ENCODE measurements around the gene C14orf119.

The C14orf119 gene

DNA sequence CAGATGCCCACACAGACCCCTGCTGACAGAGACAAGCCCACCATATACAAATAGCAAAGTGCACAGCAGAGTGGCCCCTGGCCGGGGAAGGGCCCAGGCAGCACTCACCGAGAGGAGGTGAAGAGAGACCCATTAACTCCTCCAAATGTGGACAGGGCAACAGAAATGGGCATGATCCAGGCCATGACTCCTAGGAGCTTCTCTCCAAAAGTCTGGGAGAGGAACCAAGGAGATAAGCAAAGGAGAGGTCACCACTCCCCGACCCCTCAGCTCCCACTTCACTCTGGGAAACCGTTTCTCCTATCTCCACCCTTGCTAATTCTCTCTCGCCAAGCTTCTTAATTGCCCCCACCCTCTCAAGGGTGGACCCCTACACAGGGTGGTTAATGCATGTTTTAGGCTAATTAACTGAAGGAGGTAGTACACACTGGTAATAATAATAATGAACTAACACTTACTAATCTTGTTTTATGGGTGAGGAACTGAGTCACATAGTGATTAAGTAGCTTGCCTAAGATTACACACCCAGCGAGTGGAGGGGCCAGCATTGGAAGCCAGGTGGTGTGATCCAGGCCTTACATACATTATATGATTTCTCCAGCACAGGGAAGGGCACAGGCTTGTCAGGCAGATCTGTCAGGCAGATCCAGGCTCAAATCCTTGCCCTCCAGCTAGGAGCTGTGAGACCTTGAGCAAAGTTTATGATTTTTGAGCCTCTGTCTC lies 42.7 kb downstream of the C14orf119 start:
- Histone ChIP-seq H3K4me1 (ENCODE audit: insufficient read depth, low read length) (no peaks in the 10 kb centered on the region), H2AFZ (ENCODE audit: low read depth, low read length) (no peak overlapping the region), H3K4me3 (ENCODE audit: low read length) (no peak overlapping the region), H3K36me3 (ENCODE audit: insufficient read depth, low read length) (no peaks in the 10 kb centered on the region), H3K9me3 (ENCODE audit: low read length) (no peaks in the 10 kb centered on the region), H3K27me3 (ENCODE audit: insufficient read depth, low read length) (no peaks in the 10 kb centered on the region)

DNA sequence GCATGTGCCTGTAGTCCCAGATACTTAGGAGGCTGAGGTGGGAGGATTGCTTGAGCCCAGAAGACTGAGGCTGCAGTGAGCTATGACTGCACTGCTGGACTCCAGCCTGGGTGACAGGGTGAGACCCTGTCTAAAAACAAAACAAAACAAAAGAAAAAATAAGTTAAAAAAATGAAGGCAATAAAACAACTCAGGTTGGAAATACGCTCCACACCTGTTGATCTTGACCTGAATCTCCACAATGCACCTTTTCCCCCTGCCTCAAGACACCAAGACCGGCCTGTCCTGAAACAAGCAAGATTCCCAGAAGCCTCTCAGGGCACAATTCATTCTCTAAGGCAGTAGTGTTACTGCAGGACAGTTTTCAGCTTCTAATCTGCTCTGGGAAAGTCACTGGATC lies 44.6 kb downstream of the C14orf119 start:
- no peak overlapping the region for H2AFZ ChIP-seq (ENCODE audit: low read depth, low read length)
- no peaks in the 10 kb centered on the region for H3K27me3 ChIP-seq (ENCODE audit: insufficient read depth, low read length)
- H3K4me1 ChIP-seq (ENCODE audit: insufficient read depth, low read length): no peaks in the 10 kb centered on the region
- H3K4me3 ChIP-seq (ENCODE audit: low read length): no peak overlapping the region
- H3K9me3 ChIP-seq (ENCODE audit: low read length): no peaks in the 10 kb centered on the region
- H3K36me3 ChIP-seq (ENCODE audit: insufficient read depth, low read length): no peaks in the 10 kb centered on the region

DNA sequence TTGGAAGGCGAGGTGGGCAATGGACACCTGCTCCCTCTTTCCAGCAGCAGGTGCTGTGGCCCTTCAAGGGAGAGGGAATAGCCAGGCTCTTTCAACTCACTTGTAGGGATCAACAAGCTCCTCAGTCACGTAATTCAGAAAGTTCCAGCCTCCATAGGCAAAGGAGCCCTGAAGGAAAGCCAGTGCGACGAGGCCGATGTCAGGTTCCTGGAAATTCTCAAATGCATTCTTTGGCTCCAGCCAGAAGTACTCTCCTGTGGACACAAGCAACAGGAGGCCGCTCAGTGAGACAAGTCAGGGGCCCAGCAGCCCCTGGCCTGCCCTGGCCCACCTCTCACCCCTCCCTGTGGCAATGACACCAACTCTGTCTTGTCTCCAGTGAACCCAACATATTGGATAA lies 45.1 kb downstream of the C14orf119 start:
- Histone ChIP-seq H3K27me3 (ENCODE audit: insufficient read depth, low read length) (no peaks in the 10 kb centered on the region), H3K4me1 (ENCODE audit: insufficient read depth, low read length) (no peaks in the 10 kb centered on the region), H3K4me3 (ENCODE audit: low read length) (no peak overlapping the region), H2AFZ (ENCODE audit: low read depth, low read length) (no peak overlapping the region), H3K9me3 (ENCODE audit: low read length) (no peaks in the 10 kb centered on the region), H3K36me3 (ENCODE audit: insufficient read depth, low read length) (no peaks in the 10 kb centered on the region)

DNA sequence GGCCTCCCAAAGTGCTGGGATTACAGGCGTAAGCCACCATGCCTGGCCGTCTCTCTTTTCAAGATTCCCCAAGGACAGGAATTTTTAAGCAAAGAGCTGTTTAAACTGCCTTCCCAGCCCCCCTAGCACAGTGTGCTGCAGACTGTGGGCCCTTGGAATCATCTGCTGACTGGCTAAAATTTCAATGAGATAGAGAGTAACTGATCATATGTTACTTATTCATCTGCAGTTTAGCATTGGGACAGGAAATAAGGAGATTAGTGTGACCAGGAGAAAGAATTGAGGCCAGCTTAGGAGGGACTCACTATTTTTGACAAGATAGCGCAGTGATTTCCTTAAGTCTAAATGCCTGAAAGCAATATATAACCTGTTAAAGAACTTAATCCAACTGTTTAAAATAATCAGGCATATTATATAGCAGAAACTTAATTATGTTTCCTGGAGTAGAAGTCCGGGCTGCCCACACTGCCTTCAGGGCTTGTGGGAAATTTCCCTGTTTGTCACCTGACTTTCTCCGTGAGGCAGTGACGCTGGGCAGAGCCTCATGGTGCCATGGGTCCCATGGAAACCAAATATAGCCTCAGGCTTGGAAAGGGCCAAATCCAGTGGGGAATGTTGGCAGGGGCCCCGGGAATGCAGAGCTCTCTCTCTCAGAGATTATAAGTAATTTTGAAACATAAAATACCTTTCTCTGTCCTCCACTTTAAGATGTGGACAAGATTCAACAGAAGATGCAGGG lies 46.6 kb downstream of the C14orf119 start:
- Histone ChIP-seq H3K36me3 (ENCODE audit: insufficient read depth, low read length) (no peaks in the 10 kb centered on the region), H3K27me3 (ENCODE audit: insufficient read depth, low read length) (no peaks in the 10 kb centered on the region), H2AFZ (ENCODE audit: low read depth, low read length) (no peak overlapping the region), H3K4me1 (ENCODE audit: insufficient read depth, low read length) (no peaks in the 10 kb centered on the region), H3K9me3 (ENCODE audit: low read length) (no peaks in the 10 kb centered on the region), H3K4me3 (ENCODE audit: low read length) (no peak overlapping the region)

DNA sequence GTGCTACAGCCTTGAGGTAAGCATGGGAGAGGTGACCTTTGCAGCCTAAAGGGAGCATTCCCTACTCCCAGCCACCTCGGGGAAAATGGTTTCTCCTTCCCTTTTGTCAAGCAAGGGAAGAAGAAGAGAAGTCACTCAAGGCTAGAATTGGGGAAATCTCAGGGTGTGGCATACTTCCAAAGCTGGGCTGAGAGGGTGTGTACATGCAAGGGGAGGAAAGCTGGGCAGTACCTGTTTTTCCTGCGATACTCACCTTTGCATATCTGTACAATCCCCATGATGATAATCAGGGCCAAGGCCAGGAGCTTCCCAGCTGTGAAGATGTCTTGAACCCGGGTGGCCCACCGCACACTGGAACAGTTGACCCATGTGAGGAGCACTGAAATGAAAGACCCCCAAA lies 47.5 kb downstream of the C14orf119 start:
- Histone ChIP-seq H3K4me3 (ENCODE audit: low read length) (no peak overlapping the region), H3K36me3 (ENCODE audit: insufficient read depth, low read length) (no peaks in the 10 kb centered on the region), H3K9me3 (ENCODE audit: low read length) (no peaks in the 10 kb centered on the region), H3K27me3 (ENCODE audit: insufficient read depth, low read length) (no peaks in the 10 kb centered on the region), H2AFZ (ENCODE audit: low read depth, low read length) (no peak overlapping the region), H3K4me1 (ENCODE audit: insufficient read depth, low read length) (no peaks in the 10 kb centered on the region)

DNA sequence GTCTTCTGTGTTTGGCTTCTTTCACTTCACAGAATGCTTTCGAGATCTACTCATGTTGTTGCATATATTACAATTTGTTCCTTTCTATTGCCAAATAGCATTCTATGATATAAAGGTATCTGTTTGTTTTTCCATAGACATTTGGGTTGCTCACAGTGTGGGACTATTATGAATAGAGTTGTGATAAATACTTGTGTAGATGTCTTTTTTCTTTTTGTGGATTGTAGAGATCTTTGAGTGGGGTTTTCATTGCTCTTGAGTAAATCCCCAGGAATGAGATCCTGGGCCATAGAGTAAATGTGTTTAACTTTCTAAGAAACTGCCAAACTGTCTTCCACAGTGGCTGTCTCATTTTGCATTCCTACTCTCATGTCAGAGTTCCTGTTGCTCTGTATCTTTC lies 48.6 kb downstream of the C14orf119 start:
- Histone ChIP-seq H3K27me3 (ENCODE audit: insufficient read depth, low read length) (no peaks in the 10 kb centered on the region), H3K9me3 (ENCODE audit: low read length) (no peaks in the 10 kb centered on the region), H3K4me3 (ENCODE audit: low read length) (no peak overlapping the region), H3K4me1 (ENCODE audit: insufficient read depth, low read length) (no peaks in the 10 kb centered on the region), H2AFZ (ENCODE audit: low read depth, low read length) (no peak overlapping the region), H3K36me3 (ENCODE audit: insufficient read depth, low read length) (no peaks in the 10 kb centered on the region)

DNA sequence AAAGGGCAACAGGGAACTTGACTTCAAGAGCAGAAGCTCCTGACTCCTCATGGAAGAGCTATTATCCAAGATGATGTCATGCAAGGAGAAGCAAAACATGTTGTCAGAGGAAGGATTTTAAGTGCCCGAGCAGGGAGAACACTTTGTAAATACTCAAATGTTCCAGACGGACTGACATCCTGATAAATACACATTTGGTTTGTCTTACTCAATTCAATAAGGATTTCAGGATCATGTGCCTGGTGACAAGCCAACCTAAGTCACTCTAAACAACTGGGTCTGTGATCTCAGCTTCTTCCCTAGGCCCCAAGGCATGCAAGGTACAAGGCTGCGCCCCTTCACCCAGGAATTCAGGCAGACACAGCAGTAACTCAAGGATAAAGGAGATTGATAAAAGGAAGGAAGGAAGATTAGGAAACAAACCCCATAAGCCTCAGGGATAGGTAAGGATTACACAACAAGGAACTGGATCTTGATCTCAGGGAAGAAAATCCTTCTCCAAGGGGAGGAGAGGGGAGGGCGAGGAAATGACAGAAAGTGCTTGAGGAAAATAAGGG lies 50.6 kb downstream of the C14orf119 start:
- no peak overlapping the region for H2AFZ ChIP-seq (ENCODE audit: low read depth, low read length)
- H3K4me1 ChIP-seq (ENCODE audit: insufficient read depth, low read length): no peaks in the 10 kb centered on the region
- no peak overlapping the region for H3K4me3 ChIP-seq (ENCODE audit: low read length)
- H3K36me3 ChIP-seq (ENCODE audit: insufficient read depth, low read length): no peaks in the 10 kb centered on the region
- no peaks in the 10 kb centered on the region for H3K9me3 ChIP-seq (ENCODE audit: low read length)
- H3K27me3 ChIP-seq (ENCODE audit: insufficient read depth, low read length): no peaks in the 10 kb centered on the region

DNA sequence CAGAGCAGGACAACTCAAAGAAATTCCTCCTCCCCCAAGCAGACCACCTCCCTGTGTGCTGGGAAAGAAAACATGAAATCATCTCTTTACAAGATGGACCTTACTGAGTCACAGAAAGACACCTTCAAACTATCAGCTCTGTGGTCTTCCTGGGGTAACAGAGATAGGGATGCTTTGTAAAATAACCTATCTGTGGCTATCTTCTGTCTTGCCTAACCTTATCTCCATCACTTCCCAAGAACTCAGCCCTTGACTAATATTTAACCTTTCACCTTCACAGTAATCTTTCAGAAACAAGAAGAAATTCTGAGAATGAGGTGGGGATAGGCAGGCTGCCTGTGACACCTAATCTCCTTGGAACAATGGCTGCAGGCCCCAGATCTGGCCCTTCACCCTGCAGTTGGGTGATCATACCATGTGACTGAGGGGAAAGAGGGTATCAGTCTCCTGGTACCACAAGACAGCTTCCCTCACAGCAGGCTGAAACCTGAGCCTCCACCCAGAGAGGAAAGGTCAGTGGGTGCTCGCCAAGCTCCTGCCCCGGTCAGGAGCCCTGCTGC lies 51.1 kb downstream of the C14orf119 start:
- no peak overlapping the region for H2AFZ ChIP-seq (ENCODE audit: low read depth, low read length)
- no peaks in the 10 kb centered on the region for H3K4me1 ChIP-seq (ENCODE audit: insufficient read depth, low read length)
- H3K36me3 ChIP-seq (ENCODE audit: insufficient read depth, low read length): no peaks in the 10 kb centered on the region
- no peaks in the 10 kb centered on the region for H3K9me3 ChIP-seq (ENCODE audit: low read length)
- H3K4me3 ChIP-seq (ENCODE audit: low read length): no peak overlapping the region
- H3K27me3 ChIP-seq (ENCODE audit: insufficient read depth, low read length): no peaks in the 10 kb centered on the region

DNA sequence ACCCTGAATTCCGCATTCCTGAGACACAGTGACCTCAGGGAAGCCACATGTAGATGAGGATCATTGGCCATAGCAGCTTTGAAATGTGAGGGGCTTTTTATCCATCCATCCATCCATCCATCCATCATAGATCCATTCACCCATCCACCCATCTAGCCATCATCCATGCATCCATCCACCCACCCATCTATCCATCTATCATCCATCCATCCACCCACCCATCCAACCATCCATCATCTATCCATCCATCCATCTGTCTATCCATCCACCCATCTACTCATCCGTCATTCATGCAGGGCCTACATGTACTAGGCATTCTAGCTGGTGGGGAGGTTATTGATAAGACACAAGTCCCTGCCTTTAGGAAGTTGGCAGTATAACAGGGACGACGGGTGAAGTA lies 51.7 kb downstream of the C14orf119 start:
- Histone ChIP-seq H3K27me3 (ENCODE audit: insufficient read depth, low read length) (no peaks in the 10 kb centered on the region), H3K36me3 (ENCODE audit: insufficient read depth, low read length) (no peaks in the 10 kb centered on the region), H3K4me3 (ENCODE audit: low read length) (no peak overlapping the region), H2AFZ (ENCODE audit: low read depth, low read length) (no peak overlapping the region), H3K9me3 (ENCODE audit: low read length) (no peaks in the 10 kb centered on the region), H3K4me1 (ENCODE audit: insufficient read depth, low read length) (no peaks in the 10 kb centered on the region)

DNA sequence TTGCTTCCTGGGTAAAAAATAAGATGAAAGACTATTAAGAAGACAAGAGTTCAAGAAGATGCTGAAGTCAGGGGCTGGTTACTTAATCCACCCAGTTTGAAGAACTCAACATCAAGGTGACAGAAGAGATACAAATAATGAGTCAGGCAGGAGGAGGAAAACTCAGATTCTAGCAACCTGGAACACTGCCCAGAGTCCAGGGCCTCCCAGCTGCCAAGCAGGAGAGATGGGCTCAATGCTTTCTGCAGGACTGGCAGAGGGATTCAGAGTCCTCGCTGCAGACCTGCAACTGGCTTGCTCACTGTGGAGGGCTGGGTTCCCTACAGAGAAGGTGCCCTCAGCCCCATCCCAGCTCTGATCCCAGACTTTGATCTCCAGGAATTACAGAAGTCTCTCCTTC lies 52.4 kb downstream of the C14orf119 start:
- Histone ChIP-seq H3K4me1 (ENCODE audit: insufficient read depth, low read length) (no peaks in the 10 kb centered on the region), H3K36me3 (ENCODE audit: insufficient read depth, low read length) (no peaks in the 10 kb centered on the region), H2AFZ (ENCODE audit: low read depth, low read length) (no peak overlapping the region), H3K4me3 (ENCODE audit: low read length) (no peak overlapping the region), H3K27me3 (ENCODE audit: insufficient read depth, low read length) (no peaks in the 10 kb centered on the region), H3K9me3 (ENCODE audit: low read length) (no peaks in the 10 kb centered on the region)

DNA sequence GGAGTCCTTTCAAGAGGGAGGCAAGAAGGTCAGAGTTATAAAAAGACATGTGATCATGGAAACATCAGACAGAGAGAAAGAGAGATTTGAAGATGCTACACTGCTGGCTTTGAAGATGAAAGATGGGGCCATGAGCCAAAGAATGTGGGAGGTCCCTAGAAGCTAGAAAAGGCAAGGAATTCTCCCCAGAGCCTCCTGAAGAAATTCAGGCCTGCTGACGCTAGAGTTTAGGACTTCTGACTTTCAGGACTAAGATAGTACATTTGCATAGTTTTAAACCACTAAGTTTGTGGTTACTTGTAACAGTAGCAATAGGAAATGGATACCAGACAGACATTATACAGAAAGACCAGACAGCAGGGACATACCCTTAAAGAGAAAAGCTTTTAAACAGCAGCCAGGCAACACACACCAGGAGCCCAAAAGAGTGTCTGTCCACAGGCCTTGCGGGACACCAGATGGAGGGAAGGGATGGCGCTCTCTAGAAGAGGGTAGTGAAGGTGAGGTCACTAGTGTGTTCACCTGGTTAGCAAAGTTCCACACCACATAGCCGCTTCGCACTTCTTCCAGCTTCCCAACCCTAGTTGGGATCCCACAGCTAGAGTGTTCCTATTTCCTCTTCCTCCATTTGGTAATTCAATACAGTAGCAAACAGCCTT lies 53.4 kb downstream of the C14orf119 start:
- H3K4me1 ChIP-seq (ENCODE audit: insufficient read depth, low read length): no peaks in the 10 kb centered on the region
- H3K36me3 ChIP-seq (ENCODE audit: insufficient read depth, low read length): no peaks in the 10 kb centered on the region
- H3K9me3 ChIP-seq (ENCODE audit: low read length): no peaks in the 10 kb centered on the region
- no peak overlapping the region for H3K4me3 ChIP-seq (ENCODE audit: low read length)
- H3K27me3 ChIP-seq (ENCODE audit: insufficient read depth, low read length): no peaks in the 10 kb centered on the region
- H2AFZ ChIP-seq (ENCODE audit: low read depth, low read length): no peak overlapping the region

DNA sequence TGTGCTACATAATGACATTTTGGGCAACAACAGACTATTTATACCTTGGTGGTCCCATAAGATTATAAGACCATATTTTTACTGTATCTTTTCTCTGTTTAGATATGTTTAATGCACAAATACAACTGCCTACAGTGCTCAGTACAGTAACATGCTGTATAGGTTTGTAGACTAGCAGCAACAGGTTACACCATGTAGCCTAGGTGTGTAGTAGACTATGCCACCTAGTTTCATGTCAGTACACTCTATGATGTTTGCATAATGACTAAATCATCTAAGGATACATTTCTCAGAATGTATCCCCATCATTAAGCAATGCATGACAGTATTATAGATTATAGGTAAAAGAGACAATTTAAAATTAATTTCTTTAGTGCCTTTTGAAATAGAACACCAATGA lies 54.4 kb downstream of the C14orf119 start:
- Histone ChIP-seq H3K36me3 (ENCODE audit: insufficient read depth, low read length) (no peaks in the 10 kb centered on the region), H3K4me3 (ENCODE audit: low read length) (no peak overlapping the region), H3K4me1 (ENCODE audit: insufficient read depth, low read length) (peaks cover 2% of the 10 kb centered on the region), H3K27me3 (ENCODE audit: insufficient read depth, low read length) (no peaks in the 10 kb centered on the region), H2AFZ (ENCODE audit: low read depth, low read length) (no peak overlapping the region), H3K9me3 (ENCODE audit: low read length) (no peaks in the 10 kb centered on the region)

All from neuron (in vitro differentiated cells).